Measurements from ENCODE around the gene L3HYPDH.
"Not testable (repeated sequence)": the region's sequence is repeated elsewhere in the genome, so short reads cannot be mapped to it uniquely, and the experiment has no call there.

The L3HYPDH gene

DNA sequence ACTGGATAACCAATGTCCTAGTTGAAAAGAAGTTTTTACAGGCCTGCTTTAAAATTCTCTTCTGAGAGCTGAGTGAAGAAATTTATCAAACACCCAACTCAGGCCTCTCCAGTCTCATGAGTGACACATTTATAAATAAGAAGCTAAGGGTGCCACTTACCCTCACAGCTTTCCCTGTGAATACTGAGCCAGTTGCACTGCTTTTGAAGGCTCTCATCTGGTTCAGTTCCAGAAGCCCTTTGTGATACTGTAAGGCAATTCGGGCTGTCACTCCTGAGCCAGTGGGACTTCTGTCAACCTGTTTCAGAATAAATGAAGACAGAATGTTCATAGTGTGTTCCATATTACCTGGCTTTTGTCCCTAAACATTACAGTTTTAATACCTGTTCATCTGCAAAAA is 8.5 kb downstream of the L3HYPDH start:
- DNase-seq: no peak

DNA sequence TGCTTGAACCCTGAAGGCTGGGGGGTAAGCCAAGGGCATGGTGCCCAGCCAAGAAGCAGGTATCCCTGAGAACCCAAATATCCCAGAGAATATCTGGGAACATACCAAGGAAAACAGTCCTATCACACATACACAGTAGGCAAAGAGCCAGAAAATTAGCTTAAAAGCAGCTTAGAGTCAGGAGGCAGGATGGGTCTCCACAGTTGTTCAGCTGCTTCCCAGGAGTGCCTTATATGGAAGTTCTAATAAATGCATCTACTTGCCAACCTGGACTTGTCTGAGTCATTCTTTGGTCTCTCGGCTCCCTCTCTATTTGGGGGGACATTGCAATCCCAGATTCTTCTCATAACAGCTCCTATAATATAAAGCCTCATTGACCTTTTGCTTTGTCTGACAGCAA is 10.0 kb downstream of the L3HYPDH start:
- no peak for DNase-seq

DNA sequence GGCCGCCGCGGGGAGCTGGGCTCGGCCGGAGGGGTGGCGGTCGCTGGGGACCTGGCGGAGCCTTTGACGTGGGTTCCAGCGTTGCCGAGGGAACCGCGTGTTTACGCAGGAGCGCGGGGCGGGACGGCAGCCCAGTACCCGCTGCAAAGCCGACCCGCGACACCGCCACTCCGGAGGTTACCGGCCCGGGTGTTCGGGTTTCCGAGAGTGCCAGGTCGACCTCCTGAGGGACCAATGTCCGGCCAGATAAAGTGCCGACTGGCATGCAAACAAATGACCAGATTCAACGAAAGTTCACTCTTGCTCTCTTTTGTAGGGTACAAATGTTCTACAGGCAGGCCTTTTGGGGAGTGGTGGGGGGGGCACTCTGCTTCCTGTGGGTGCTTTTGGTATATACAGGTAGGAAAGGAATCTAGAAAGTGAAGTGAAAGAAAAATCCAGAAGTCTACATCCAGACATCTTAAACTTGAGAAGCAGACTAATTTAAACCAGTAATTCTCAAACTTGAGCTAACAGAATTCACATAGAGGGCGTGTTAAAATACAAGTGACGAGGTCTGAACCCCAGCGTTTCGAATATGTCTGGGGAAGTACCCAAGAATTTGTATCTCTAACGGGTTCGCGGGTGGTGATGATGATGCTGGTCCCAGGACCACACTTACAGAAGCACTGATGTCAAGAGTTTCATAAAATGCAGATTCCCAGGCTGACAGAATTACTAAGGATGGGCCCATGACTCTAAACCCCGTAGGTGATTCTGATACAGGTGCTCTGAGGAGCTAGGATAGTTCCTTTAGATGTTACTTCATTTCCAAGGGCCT is 18.7 kb downstream of the L3HYPDH start, which contains the start of gene GPR135:
Gene GPR135 (minus strand): TSS at position 65 of the 820 bp plus-strand sequence. CDS start 154 bp downstream, outside the sequence.
- DNase-seq: no peak

DNA sequence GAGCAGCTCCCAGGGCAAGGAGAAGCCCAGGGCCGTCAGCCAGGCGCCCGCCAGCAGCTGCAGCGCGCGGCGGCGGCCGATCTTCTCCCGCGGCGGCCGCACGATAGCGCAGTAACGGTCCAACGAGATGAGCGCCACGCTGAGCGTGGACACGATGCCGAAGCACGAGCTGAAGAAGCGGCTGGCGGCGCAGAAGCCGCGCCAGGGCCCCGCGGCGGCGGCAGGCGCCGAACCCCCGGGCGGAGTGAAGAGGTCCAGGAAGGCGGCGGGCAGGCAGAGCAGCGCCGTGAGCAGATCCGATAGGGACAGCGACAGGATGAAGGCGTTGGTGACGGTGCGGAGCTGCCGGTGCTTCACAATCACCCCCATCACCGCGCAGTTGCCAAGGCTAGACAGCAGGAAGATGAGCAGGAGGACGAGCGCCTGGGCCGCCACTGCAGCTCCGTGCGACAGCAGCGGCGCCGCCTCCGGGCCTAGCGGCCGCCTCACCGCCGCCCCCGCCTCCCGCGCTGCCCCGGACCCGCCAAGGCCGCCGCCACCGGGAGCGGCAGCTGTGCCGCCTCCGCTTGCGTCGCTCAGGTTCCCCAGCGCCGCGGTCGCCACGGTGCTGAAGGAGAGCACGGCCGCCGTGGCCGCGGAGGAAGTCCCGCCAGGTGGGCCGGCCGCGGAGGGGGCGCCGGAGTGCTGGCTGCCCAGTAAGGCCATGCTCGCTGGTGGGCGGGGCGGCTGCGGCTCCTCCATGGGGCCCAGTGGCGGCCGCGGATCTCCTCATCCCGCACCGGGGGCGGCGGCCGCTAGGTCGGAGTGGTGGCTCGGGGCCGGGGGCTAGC is 19.5 kb downstream of the L3HYPDH start:
- no peak for DNase-seq

DNA sequence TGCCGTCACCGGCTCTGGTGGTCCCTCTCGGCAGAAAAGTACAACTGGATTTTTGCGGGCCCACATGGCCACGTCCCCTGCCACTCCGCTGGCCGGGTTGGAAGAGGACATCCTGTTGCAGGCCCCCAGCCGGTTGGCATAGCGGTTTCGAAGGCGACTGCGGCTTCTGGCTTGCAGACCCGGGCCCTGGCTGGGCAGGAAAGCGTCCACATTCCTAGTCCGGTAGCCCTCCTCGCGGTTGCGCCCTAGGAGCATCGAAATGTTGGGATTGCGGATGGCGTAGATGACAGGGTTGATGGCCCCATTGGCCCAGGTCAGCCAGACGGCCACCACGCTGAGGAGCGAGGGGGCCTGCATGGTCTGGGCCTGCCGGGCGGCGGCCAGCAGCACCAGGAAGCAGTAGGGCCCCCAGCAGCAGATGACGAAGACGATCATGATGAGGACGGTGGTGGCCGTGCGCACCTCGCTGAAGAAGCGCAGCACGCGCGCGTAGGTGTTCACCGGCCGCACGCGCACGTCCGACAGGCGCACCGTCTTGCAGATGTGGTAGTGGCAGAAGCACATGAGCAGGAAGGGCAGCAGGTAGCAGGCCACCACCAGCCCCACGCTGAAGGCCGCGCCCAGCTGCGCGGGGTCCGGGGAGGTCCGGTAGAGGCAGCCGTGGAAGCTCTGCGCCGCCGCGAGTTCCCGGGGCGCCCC is 20.3 kb downstream of the L3HYPDH start:
- no peak for DNase-seq

DNA sequence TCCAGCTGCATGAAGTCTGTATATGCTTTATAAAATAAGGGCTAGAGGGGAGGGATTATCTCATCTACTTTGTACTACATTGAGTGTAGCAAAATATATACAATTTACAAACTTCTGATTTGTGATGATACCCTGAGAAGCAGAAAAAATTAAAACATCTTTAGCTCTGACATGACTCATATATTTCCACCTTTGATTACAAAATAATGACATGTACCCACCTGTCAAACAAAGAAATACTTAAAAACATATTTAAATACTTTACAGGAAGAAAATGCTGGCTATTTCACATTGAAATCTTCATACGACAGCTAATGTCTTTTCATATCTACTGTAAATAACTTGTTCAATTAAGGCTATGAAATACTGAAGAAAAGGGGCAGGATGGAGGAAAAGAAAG is 22.3 kb downstream of the L3HYPDH start:
- no peak for DNase-seq

DNA sequence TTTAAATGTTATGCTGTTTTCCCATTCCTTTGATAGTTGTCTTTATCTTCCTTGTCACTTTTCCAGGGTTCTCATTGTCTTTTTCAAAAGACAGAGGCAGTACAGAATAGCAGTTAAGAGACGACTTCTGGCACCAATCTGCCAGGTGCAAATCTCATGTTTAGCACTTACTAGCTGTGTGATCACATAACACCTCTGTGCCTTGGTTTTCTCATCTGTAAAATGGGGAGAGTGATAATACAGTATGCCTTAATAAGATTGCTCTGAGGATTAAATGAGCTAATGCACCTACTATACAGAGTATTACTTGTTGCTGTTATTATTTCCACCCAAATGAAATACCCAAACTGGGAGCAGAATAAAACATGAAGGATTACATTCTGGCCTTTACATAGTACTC is 23.8 kb downstream of the L3HYPDH start:
- DNase-seq: no peak

DNA sequence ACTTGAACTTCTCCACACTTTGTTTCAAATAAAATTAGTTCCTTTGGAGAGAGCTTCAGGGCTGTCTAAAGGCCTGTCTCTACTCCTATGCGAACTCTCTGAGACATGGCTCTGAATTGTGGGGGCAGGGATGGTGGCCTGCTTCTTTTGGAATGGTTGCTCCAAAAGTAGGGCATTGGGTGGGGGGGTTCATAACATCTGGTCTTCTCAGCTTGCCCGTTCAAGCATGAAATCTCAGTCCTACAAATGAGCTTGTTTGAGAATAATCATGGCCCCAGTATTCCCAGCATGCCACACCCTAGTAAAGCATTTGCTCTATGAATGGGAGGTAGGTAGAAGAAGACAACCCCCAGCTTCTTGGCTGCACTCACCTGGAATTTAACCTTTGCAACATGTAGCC is 25.7 kb downstream of the L3HYPDH start:
- no peak for DNase-seq

DNA sequence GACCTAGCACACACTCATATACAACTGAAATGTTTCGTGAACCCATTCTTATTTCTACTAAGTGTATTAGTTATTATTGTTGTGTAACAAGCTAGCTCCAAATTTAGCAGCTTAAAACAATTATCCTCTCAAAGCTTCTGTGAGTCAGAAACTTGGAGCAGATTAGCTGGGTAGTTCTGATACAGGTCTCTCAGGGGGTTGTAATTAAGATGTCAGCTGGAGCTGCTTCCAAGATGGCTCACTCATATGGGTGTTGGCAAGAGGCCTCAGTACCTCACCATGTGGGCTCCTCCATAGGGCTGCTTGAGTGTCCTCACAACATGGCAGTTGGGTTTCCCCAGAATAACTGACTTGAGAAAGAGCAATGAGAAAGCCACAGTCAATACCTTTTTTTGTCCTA is 28.8 kb downstream of the L3HYPDH start:
- no peak for DNase-seq

DNA sequence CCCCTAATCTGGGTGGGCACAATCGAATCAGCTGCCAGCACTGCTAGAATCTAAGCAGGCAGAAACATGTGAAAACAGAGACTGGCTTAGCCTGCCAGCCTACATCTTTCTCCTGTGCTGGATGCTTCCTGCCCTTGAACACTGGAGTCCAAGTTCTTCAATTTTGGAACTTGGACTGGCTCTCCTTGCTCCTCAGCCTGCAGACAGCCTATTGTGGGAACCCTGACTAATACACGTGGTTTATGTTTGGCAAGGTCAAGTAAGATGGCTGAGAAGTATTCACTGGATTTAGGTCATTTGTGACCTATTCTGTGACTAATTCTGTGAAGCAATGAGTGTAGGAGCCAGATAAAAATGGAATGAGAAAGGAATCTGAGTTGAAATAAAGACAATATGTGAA is 30.1 kb downstream of the L3HYPDH start:
- no peak for DNase-seq

DNA sequence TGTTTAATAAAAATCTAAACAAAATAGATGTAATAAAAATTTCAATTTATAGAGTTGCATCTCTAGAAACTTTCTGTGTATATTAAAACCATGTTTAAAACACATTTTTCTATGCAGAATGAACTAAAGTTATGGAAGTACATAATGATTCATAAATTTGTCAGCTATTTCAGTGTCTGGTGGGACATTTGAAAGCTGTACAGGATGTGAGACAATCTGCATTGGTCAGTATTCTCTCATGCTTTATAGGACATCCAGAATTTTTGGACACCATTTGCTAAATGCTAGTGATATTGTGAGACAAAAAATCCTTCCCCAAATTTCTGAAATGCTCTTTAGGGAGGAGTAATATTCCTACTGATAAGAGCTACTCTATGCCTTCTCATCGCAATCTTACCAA is 32.4 kb downstream of the L3HYPDH start:
- no peak for DNase-seq

DNA sequence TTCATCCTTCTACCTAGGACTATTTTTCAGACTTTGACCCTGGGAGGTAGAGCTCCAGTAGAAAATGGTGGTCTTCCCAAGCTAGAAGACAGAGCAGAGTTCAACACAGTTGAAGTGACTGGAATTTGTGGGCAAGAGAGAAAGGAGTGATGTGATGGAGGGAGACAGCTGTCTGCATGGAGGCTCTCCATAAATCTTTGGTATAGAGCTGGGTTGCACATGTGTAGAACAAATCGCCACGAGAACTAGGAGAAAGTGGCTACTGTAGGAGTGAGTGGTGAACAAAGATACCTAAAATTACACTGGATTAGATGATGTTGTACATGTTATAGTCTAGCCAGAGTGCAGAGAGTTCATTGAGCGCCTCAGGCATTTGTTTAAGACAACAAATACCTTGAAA is 33.5 kb downstream of the L3HYPDH start:
- no peak for DNase-seq

DNA sequence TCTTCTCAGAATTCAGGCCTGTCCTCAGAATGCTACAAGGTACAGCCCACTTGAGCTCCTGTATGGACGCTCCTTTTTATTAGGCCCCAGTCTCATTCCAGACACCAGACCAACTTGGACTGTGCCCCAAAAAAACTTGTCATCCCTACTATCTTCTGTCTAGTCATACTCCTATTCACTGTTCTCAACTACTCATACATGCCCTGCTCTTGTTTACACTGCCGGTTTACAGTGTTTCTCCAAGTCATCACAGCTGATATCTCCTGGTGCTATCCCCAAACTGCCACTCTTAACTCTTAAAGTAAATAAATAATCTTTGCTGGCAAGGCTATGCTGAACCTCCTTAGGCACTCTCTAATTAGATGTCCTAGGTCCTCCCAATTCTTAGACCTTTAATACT is 35.5 kb downstream of the L3HYPDH start:
- not testable (repeated sequence) for DNase-seq

DNA sequence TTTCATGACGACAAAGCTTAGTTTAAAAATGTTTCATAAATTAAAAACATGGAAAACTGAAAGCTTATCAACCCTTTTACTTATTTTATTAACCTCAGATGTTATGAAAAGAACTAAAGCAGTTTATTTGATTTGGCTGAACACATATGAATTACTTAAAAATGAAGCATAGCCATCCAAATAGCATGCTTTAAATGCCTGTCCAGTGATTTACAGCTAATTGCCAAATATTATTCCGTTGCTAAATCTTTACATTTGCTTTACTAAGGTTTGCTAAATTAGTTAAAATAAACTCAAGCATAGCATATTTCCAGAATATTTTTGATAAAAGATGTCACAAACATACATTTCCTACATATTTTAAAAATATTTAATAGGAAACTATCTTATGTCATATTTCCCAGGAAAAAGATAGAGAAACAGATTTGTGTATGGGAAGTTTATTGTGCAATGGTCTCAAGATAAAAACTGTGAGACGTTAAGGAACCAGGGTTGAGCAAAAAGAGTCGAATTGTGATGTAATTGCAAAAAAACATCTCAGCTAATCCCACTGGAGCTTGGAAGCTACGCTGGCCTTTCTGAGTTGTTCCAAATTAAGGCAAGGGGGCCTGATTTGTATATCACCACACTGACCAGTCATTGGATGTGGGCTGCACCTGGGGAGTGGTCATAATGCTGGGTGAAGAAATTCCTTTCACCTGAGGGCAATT is 44.8 kb downstream of the L3HYPDH start:
- DNase-seq: no peak

DNA sequence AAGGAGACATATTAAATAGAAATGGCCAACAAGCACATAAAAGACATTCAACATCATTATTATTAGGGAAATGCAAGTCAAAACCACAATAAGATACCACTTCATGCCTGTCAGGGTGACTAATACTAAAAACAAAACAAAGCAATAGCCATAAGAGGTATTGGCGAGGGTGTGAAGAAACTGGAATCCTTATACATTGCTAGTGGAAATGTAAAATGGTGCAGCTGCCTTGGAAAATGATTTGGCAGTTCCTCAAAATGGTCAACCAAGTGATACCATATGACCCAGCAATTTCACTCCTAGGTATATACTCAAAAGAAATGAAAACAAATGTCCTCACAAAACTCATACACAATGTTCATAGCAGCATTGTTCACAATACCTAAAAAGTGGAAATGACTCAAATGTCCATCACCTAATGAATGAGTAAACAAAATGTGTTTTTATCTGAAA is 46.0 kb downstream of the L3HYPDH start:
- DNase-seq: no peak

DNA sequence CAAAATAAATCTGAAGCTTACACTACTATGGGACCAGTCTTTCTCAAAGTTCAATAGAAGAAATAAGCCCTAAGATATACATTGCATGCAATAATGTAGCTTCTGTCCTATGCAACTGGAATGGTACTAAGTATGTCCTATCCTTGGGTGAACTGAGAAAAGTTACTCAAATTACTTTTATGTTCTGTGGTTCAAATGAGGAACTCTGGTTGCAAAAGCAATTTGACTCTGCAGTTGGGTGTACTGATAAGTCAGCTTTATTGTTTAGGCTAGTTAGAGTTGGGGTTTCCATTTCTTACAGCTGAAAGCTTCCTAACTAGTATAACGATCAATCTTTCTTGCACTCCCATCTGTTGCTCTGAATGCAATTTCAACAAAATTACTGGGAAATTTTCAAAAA is 48.2 kb downstream of the L3HYPDH start:
- DNase-seq: no peak

DNA sequence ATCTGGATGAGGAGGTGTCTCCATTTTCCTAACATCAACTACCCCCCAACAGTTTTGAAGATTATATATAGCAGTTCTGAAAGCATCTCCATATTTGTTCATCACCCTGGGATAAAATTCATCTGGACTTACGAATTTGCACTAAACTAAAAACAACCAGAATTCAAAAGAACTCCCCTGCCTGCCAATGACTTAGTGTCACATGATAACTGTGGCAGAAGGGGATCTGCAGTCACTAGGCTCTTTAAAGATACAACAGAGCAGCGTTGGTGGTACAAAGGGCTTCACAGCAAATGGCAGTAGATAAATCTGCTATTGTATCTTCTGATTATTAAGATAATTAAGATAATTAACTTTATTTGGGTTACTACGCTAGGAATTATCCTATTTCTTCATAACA is 49.1 kb downstream of the L3HYPDH start:
- DNase-seq: no peak

DNA sequence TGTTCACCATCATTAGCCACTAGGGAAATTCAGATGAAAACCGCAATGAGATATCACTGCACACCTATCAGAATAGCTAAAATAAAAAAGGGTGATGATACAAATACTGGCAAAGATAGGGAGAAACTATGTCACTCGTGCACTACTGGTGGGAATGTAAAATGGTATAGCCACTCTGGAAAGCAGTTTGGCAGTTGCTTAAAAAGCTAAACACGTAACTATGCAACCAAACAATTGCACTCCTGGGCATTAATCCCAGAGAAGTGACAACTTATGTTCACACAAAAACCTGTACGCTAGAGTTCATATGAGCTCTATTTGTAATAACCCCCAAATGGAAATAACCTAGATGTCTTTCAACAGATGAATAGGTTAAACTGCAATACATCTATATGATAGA is 54.4 kb downstream of the L3HYPDH start:
- no peak for DNase-seq

DNA sequence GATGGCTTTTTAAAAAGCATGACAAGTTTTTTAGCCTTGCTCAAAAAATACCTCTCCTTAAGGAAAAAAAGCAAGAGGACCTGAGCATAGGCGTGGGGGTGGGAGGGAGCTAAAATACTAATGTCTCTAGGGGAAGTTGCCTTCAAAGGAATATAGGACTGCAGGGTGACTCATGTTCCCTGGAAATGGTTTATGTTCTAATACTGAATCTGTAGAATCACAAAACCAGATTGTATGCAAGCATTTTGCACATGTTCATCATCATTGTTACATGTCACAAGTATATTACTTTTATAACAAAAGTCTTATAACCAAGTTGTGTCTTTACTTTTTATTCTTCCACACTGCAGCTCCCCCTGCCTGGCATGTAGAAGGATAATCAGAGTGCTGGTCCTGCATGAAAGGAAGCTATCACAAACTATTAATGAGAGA is 55.6 kb downstream of the L3HYPDH start:
- DNase-seq: no peak

DNA sequence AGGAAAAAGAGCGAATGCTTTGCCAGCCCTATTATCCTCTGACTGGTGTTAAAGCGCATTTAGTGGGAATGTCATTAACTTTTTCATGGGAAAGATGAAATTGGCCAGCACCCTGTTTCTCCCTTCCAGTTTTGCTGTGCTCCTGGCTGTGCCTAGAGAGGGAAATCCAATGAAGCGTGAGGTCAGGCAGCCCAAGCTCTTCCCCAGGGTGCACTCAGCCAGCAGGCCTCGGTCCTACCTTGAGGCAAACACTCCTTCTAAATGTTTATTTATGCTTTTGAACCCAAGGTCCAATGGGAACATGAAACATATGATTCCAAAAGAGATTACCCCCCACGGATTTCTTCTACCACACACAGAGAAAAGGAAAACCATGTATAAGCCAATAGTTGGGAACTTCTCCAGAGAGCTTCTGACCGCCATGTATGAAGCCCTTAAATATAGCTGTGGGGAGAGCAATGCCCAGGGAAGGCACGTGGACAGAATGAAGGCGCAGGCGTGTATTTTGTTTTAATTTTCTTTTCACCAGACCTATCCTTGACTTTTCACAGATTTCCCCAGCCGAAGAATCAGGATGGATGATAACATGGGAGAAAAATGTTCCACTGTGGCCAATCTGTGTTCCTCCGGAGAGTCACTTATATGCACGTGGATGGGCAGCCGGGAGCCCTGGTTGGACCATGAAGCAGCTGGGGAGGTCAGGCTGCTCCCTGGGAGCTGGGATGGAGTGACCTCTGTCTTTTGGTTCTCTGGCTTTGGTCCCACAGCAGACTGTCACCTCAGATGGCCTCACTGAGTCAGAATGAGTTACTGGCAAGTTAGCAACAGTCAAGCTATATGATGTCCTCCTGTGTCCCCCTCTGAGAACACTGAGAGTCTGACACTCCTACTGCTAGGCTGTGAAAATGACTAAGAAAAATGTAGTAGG is 56.3 kb downstream of the L3HYPDH start:
- no peak for DNase-seq

DNA sequence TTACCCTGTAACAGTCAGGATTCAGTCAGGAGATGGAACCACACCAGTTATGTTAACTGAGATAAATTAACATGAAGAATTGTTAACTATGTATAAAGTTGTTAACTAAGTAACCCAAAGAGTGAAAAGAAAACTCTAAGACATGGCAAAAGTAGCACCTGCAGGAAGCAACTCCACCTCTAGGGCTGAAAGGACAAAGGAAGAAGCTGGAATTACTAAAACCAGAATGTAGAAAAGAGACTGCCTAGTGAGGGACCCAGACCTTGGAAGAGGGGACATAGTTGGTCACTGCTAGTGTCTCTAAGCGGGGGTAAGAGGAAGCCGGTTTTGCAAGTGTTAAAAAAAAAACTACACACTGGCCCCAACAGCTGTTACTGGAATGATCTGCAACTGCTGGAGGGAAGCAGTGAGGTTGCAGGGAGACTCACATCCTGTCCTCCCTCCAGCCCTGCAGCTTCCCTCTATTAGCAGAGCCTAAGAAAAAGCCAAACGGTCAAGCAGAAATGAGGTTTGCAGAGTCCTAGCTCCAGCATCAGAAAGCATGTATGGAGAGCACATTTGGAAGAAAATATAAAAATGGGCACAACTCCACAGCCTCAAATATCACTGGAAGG is 58.8 kb downstream of the L3HYPDH start:
- DNase-seq: no peak

All from SIG-M5 (cell line).